ENCODE measurements around the gene HOXB5.

GRCh38 chr17:48640858-48641180 lies 47.2 kb upstream of the HOXB5 start:
- TF ChIP-seq CTCF (IDR thresholded peaks at IDR 0.05; ENCODE audit: low read depth, low read length, poor library complexity, severe bottlenecking) (no peak), EZH2phosphoT487 (IDR thresholded peaks at IDR 0.05; ENCODE audit: borderline replicate concordance, low read length) (no peak)
